Aorta (tissue), 5 donors: ENCODE data around the gene ACHE. TPM values are rescaled to one million over a fixed set of nuclear protein-coding genes. Genes with fewer than 3 reads are reported as not detected.

ENCODE experiments used
- ATAC-seq: fragments of 200-7000 bp; cut with Tn5 transposase; one replicate; pipeline ENCODE4 v1.9.1; 2022; ENCODE audit warnings: moderate library complexity; ENCODE audit not compliant: low FRiP score
- DNase-seq, 2 donors: peaks; one replicate each; pipeline ENCODE4 v3.0.0-alpha.2; 2020
- H3K27ac ChIP-seq, 2 donors: one replicate each; pipeline ENCODE4 v1.5.1; 2013; ENCODE audit warnings: low read length in 2 of 2, mild to moderate bottlenecking in 2 of 2, moderate library complexity in 2 of 2, control low read depth in 1 of 2, inconsistent platforms in 1 of 2, low read depth in 1 of 2
- H3K27me3 ChIP-seq, 2 donors: one replicate each; pipeline ENCODE4 v1.6.1; 2013; ENCODE audit warnings: control low read depth in 1 of 2, low read length in 1 of 2, mild to moderate bottlenecking in 1 of 2, moderate library complexity in 1 of 2; ENCODE audit not compliant: insufficient read depth in 2 of 2, control insufficient read depth in 1 of 2
- H3K36me3 ChIP-seq, 2 donors: one replicate each; pipeline ENCODE4 v1.6.1; 2013; ENCODE audit warnings: control low read depth in 1 of 2, low read length in 1 of 2, mild to moderate bottlenecking in 1 of 2; ENCODE audit not compliant: insufficient read depth in 2 of 2, control insufficient read depth in 1 of 2
- H3K4me1 ChIP-seq, 2 donors: one replicate each; pipeline ENCODE4 v1.6.1; 2013; ENCODE audit warnings: low read length in 2 of 2, control low read depth in 1 of 2, mild to moderate bottlenecking in 1 of 2, moderate library complexity in 1 of 2; ENCODE audit not compliant: insufficient read depth in 2 of 2, control insufficient read depth in 1 of 2
- H3K4me3 ChIP-seq, 2 donors: one replicate each; pipeline ENCODE4 v1.5.1; 2013; ENCODE audit warnings: low read length in 2 of 2, control low read depth in 1 of 2, mild to moderate bottlenecking in 1 of 2
- H3K9me3 ChIP-seq: one replicate; pipeline ENCODE4 v1.6.1; 2013; ENCODE audit warnings: mild to moderate bottlenecking, low read length; ENCODE audit not compliant: control insufficient read depth
- WGBS, 2 donors: extraction: QIAGEN DNeasy Blood & Tissue Kit; methylation state at CpG; one replicate each; pipeline ENCODE4 v1.1.7; 2013; 5-methylcytosine and 5-hydroxymethylcytosine counted together
- intact Hi-C, 2 donors: fragments of 100-400 bp; cut with DNase I; formaldehyde crosslinking; loops; one replicate each; pipeline versions ENCODE4 v1.14.2 to v1.15.0; 2022
- polyA plus RNA-seq, 2 donors: library from polyadenylated mRNA; stranded (reverse); fragments of 200-250 nt; gene quantifications; one replicate each; pipeline ENCODE4 v1.2.3, GENCODE V29; 2013
- total RNA-seq, 2 donors: library from RNA; stranded (reverse); fragmentation: NEBNext Ultra II Directional; extraction: Animal tissue kit (Norgen Biotek cat#: 25700); gene quantifications; one replicate each; pipeline ENCODE4 v1.2.1, GENCODE V29; 2021
- donor health status: healthy with polysubstance abuse.
- donor health status: Bipolar disorder and iron deficiency.
- donor health status: DM: no; HTN: no; CAD: no.
- donor health status: DM: no; HTN: no; CAD: no.
- donor health status: DM: yes; HTN: yes; CAD: no.

ACHE gene
- total and polyA plus RNA-seq, 4 donors: 1.0 to 2.6 (median 1.6) TPM

GRCh38 chr7:100901921-100902332 is 6.2 kb upstream of the ACHE start:
- ATAC-seq: no peak
- DNase-seq: no peak
- intact Hi-C loops: no loop called here
- Histone ChIP-seq H3K4me1 (no peaks in the 10 kb centered on the region), H3K36me3 (no peaks in the 10 kb centered on the region), H3K9me3 (peaks cover 1% of the 10 kb centered on the region), H3K27ac (no peak overlapping the region), H3K4me3 (no peak overlapping the region), H3K27me3 (no peaks in the 10 kb centered on the region)
- WGBS, 2 donors: 78 to 82% methylated on average over 5 of the region's 5 CpGs

DNA sequence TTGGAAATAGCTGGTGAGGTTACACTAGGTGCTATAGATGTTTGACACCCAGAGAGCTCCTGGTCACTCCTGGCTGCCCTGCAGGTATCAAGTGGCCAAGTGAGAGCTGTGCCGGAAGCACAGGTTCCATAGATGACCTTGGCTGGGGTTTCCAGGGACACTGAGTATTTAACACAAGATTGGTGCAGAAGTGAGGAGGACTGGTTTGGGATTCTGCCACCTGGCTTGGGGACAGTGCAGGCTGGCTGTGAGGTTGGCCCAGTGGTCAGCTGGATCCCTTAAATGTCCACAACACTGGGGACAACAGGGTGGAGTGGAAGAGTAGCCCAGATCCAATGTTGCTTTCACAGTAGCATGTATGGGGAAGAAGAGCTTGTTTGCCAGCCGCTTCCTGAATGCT is 5.3 kb upstream of the ACHE start:
- DNase-seq (no peak), ATAC-seq (no peak)
- 78 to 83% methylated on average over 2 of the region's 2 CpGs for WGBS, 2 donors
- Histone ChIP-seq H3K27ac (no peak overlapping the region), H3K27me3 (no peaks in the 10 kb centered on the region), H3K4me1 (no peaks in the 10 kb centered on the region), H3K4me3 (no peak overlapping the region), H3K36me3 (no peaks in the 10 kb centered on the region), H3K9me3 (peaks cover 1% of the 10 kb centered on the region)
- intact Hi-C loops: no loop called here

DNA sequence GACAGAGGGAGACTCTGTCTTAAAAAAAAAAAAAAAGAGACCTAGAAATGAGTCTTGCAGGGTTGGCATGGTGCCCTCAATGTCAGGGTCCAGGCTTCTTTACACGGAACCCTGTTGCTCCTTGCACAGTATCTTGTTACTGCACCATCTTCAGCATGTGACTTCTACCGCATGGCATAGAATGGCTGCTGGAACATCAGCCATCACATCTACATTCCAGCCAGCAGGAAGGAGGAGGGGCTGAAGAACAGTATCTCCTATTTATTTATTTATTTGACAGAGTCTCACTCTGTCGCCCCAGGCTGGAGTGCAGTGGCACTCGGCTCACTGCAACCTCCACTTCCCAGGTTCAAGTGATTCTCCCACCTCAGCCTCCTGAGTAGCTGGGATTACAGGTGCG is 3.7 kb upstream of the ACHE start:
- Histone ChIP-seq H3K9me3 (peaks cover 1% of the 10 kb centered on the region), H3K27me3 (no peaks in the 10 kb centered on the region), H3K4me3 (no peak overlapping the region), H3K27ac (no peak overlapping the region), H3K36me3 (no peaks in the 10 kb centered on the region), H3K4me1 (no peaks in the 10 kb centered on the region)
- DNase-seq: no peak
- WGBS, 2 donors: 89 to 93% methylated on average over 5 of the region's 5 CpGs
- intact Hi-C loops: loop anchor here in 1 of 2 donors (5.0 to 10.0 kb wide), 2 partner anchors 68 to 265 kb away; partner anchors contain the start of genes MUC12 and VGF
- no peak for ATAC-seq

GRCh38 chr7:100897772-100898454 is 2.2 kb upstream of the ACHE start:
- H3K4me3 ChIP-seq: no peak overlapping the region
- DNase-seq (no peak), ATAC-seq (no peak)
- peaks cover 1% of the 10 kb centered on the region for H3K9me3 ChIP-seq
- WGBS, 2 donors: 77 to 78% methylated on average over 13 of the region's 13 CpGs
- H3K27ac ChIP-seq: no peak overlapping the region
- no peaks in the 10 kb centered on the region for H3K36me3 ChIP-seq
- H3K4me1 ChIP-seq: no peaks in the 10 kb centered on the region
- H3K27me3 ChIP-seq: no peaks in the 10 kb centered on the region
- intact Hi-C loops: loop anchor here in 1 of 2 donors (5.0 to 10.0 kb wide), 2 partner anchors 69 to 267 kb away; partner anchors contain the start of genes MUC12 and VGF

GRCh38 chr7:100896732-100897608 is 1.3 kb upstream of the ACHE start:
- WGBS, 2 donors: 1% methylated on average over 51 to 95 of the region's 95 CpGs
- H3K4me3 ChIP-seq: peak overlapping the region; percentile 12 to 15
- no peak for ATAC-seq

GRCh38 chr7:100895956-100896731 is 456 bp upstream of the ACHE start:
- H3K27me3 ChIP-seq: no peaks in the 10 kb centered on the region

More at GRCh38 chr7:100896732-100897608, 1.3 kb upstream of the ACHE start:
- Histone ChIP-seq H3K36me3 (no peaks in the 10 kb centered on the region), H3K27me3 (no peaks in the 10 kb centered on the region), H3K27ac (no peak overlapping the region), H3K9me3 (peaks cover 1% of the 10 kb centered on the region), H3K4me1 (no peaks in the 10 kb centered on the region)
- DNase-seq: peak in 1 of 2 donors; percentile 92
- intact Hi-C loops: loop anchor here in 1 of 2 donors (1.0 to 10.0 kb wide), 3 partner anchors 70 to 268 kb away; partner anchors contain the start of genes MUC12 and VGF

GRCh38 chr7:100894860-100895700 is 608 bp downstream of the ACHE start:
- H3K27ac ChIP-seq: no peak overlapping the region
- no peaks in the 10 kb centered on the region for H3K36me3 ChIP-seq
- DNase-seq: peak in 1 of 2 donors; percentile 88
- no peaks in the 10 kb centered on the region for H3K4me1 ChIP-seq
- 1% methylated on average over 58 to 83 of the region's 83 CpGs for WGBS, 2 donors
- ATAC-seq: no peak
- H3K27me3 ChIP-seq: no peaks in the 10 kb centered on the region
- peak overlapping the region in 1 of 2 donors; percentile 14 for H3K4me3 ChIP-seq
- H3K9me3 ChIP-seq: peaks cover 1% of the 10 kb centered on the region
- intact Hi-C loops: loop anchor here (2.0 to 10.0 kb wide), 4 partner anchors 72 to 270 kb away; partner anchors contain the start of genes MUC12 (in 1 of the 2) and VGF (in 1 of the 2)

More at GRCh38 chr7:100895956-100896731, 456 bp upstream of the ACHE start:
- Histone ChIP-seq H3K27ac (no peak overlapping the region), H3K4me1 (no peaks in the 10 kb centered on the region), H3K4me3 (peak overlapping the region in 1 of 2 donors; percentile 12), H3K36me3 (no peaks in the 10 kb centered on the region), H3K9me3 (peaks cover 1% of the 10 kb centered on the region)
- intact Hi-C loops: loop anchor here (1.0 to 10.0 kb wide), 4 partner anchors 71 to 269 kb away; partner anchors contain the start of genes MUC12 (in 1 of the 2) and VGF (in 1 of the 2)
- ATAC-seq (peak; percentile 21), DNase-seq (peak in 1 of 2 donors; percentile 81)
- WGBS, 2 donors: 4 to 5% methylated on average over 46 to 54 of the region's 54 CpGs
